Sigmoid colon (tissue), 4 donors: ENCODE results near the gene C3orf22.

Experiments
- POLR2A ChIP-seq, 2 donors: fragments of 450-650 bp; IDR thresholded peaks; one replicate each; pipeline ENCODE4 v1.6.1; 2016; ENCODE audit warnings: antibody characterized with exemption in 2 of 2, mild to moderate bottlenecking in 2 of 2, moderate library complexity in 2 of 2
- POLR2AphosphoS5 ChIP-seq, 4 donors: sonication (generic); formaldehyde crosslinking; IDR thresholded peaks; one replicate each; pipeline ENCODE4 v1.6.1; 2017; ENCODE audit warnings: antibody characterized with exemption in 4 of 4
- TF ChIP-seq, protein P1 (sequence below), 4 experiments: fragments of 450-650 bp in 3 of 4; fragments of 200-600 bp in 1 of 4; IDR thresholded peaks; one replicate each; pipeline ENCODE4 v1.5.1; 2016 to 2019; ENCODE audit warnings: antibody characterized with exemption in 4 of 4, mild to moderate bottlenecking in 3 of 4, moderate library complexity in 2 of 4

DNA sequence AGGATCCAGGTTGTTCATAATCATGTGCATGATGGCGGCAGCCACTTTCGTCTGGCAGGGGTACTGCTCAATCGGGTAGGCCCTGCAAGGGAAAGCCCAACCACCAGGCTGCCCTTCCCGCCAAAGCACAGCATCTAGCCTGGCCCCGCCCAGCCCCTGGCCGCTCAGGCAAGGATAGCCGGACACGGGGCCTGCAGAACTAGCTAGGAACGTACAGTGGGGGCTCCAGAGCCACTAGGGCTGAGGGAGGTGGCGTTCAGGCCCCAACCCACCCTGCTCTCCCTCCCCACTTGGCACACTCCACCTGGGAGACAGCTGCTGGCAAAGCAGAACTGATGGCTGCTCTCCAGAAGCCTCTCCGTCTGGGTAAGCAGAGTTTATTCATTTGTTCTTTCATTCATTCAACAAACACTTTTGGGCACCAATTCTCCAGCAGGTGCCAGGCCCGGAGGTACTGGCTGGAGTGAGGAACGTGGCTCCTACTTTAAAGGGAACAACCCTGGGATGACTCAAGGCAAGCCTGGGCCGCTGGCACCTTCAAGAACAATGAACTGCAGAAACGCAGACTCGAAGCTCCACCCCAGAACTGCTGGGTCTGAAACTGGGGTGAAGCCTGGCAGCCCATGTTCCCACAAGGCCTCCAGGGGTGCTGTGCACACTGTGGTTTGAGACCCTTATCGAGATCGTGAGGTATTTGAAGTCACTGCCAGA is 49.0 kb downstream of the C3orf22 start:
- TF ChIP-seq POLR2AphosphoS5 (IDR thresholded peaks at IDR 0.05) (no peak), POLR2A (IDR thresholded peaks at IDR 0.05) (no peak)
- TF ChIP-seq, protein P1, sequence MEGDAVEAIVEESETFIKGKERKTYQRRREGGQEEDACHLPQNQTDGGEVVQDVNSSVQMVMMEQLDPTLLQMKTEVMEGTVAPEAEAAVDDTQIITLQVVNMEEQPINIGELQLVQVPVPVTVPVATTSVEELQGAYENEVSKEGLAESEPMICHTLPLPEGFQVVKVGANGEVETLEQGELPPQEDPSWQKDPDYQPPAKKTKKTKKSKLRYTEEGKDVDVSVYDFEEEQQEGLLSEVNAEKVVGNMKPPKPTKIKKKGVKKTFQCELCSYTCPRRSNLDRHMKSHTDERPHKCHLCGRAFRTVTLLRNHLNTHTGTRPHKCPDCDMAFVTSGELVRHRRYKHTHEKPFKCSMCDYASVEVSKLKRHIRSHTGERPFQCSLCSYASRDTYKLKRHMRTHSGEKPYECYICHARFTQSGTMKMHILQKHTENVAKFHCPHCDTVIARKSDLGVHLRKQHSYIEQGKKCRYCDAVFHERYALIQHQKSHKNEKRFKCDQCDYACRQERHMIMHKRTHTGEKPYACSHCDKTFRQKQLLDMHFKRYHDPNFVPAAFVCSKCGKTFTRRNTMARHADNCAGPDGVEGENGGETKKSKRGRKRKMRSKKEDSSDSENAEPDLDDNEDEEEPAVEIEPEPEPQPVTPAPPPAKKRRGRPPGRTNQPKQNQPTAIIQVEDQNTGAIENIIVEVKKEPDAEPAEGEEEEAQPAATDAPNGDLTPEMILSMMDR (IDR thresholded peaks at IDR 0.05) = no peak
